ENCODE data around the gene CNN2.

- no peak for TF ChIP-seq CTCF (IDR thresholded peaks at IDR 0.05)
- no peak for TF ChIP-seq POLR2A (IDR thresholded peaks at IDR 0.05)
These were observed 46.1 kb downstream of the CNN2 start for GRCh38 chr19:1072371-1073015.

Measured in body of pancreas (tissue), 4 donors.